ENCODE data around the gene MAEA.

GRCh38 chr4:1329408-1330371 is 40.0 kb downstream of the MAEA start:
- TF ChIP-seq POLR2A (IDR thresholded peaks at IDR 0.05; ENCODE audit: control extremely low read depth in 1 of 2, low read depth in 2 of 2, low read length in 2 of 2) (no peak), EZH2 (IDR thresholded peaks at IDR 0.05; ENCODE audit: low read depth, low read length, severe bottlenecking) (no peak), EP300 (IDR thresholded peaks at IDR 0.05; ENCODE audit: borderline replicate concordance in 1 of 2, low read depth in 2 of 2, low read length in 2 of 2) (no peak)

Data from H1 (cell line).